Measurements from ENCODE around the gene OGDH.

GRCh38 chr7:44729949-44730590 is 123.6 kb downstream of the OGDH start:
- TF ChIP-seq SUZ12 (IDR thresholded peaks at IDR 0.05; ENCODE audit: extremely low read depth, insufficient read depth, insufficient read length) (no peak), YY1 (IDR thresholded peaks at IDR 0.05; ENCODE audit: insufficient read depth, insufficient read length) (no peak)

All from NT2/D1 (cell line).